Activated CD4-positive, alpha-beta T cell treated with anti-CD3 and anti-CD28 coated beads for 36 hours (primary cell): ENCODE measurements around the gene XCL2. TPM values are rescaled to one million over a fixed set of nuclear protein-coding genes. Genes with fewer than 3 reads are reported as not detected.
"Not testable (repeated sequence)": the region's sequence is repeated elsewhere in the genome, so short reads cannot be mapped to it uniquely, and the experiment has no call there.

Source experiments
- ATAC-seq: fragments of 200-7000 bp; cut with Tn5 transposase; one replicate; pipeline ENCODE4 v1.10.0; 2021; ENCODE audit warnings: mild to moderate bottlenecking, moderate library complexity
- CTCF ChIA-PET: fragments of 350-600 bp; sonication (Branson Sonifier 250); formaldehyde crosslinking; loops from one replicate; lab custom pipeline; 2021; ENCODE audit warnings: antibody characterized with exemption; lab: Charles Lee
- POLR2A ChIA-PET: fragments of 350-600 bp; sonication (Branson Sonifier 250); formaldehyde crosslinking; loops from one replicate; lab custom pipeline; 2021; ENCODE audit warnings: antibody characterized with exemption, inconsistent platforms; lab: Charles Lee
- DNase-seq: peaks from one replicate; pipeline ENCODE4 v3.0.0-alpha.2; 2020
- H3K27ac Mint-ChIP-seq: one replicate; pipeline ENCODE4 v1.8.0; 2021; ENCODE audit warnings: mixed read lengths
- H3K27me3 Mint-ChIP-seq: one replicate; pipeline ENCODE4 v1.8.0; 2021; ENCODE audit warnings: mixed read lengths
- H3K36me3 Mint-ChIP-seq: one replicate; pipeline ENCODE4 v1.8.0; 2021; ENCODE audit warnings: low read depth, mixed read lengths
- H3K4me1 Mint-ChIP-seq: one replicate; pipeline ENCODE4 v1.8.0; 2021; ENCODE audit warnings: mixed read lengths
- H3K4me3 Mint-ChIP-seq: one replicate; pipeline ENCODE4 v1.8.0; 2021; ENCODE audit warnings: mild to moderate bottlenecking, moderate library complexity, mixed read lengths
- H3K9me3 Mint-ChIP-seq: one replicate; pipeline ENCODE4 v1.8.0; 2021; ENCODE audit warnings: low read depth, mixed read lengths
- intact Hi-C, 2 experiments: fragments of 100-400 bp; cut with DNase I in 1 of 2; cut with micrococcal nuclease in 1 of 2; formaldehyde crosslinking; loops; one replicate each; pipeline versions ENCODE4 v1.14.2 to v1.15.1; 2022 to 2024; cut with DNase I, micrococcal nuclease
- total RNA-seq, 2 experiments: library from RNA; stranded (reverse); gene quantifications; one replicate each; pipeline ENCODE4 v1.2.3, GENCODE V29; 2021

XCL2 gene
- total RNA-seq, 2 experiments from 2014 or later: 1.0 to 1.5 TPM

- Mint-ChIP-seq H3K9me3 (no peaks in the 10 kb centered on the region), H3K27me3 (peaks cover 2% of the 10 kb centered on the region), H3K27ac (no peak overlapping the region), H3K36me3 (no peaks in the 10 kb centered on the region), H3K4me1 (peaks cover 18% of the 10 kb centered on the region), H3K4me3 (no peak overlapping the region)
- intact Hi-C loops: no loop called here
- ChIA-PET POLR2A (no interaction called here), CTCF (interaction anchor here (1.6 kb wide), 1 partner anchor 9 kb away, joined by 3 read pairs; no protein-coding TSS in a partner anchor)
- DNase-seq: no peak
- ATAC-seq: no peak
Measured at GRCh38 chr1:168556647-168557046, 12.8 kb upstream of the XCL2 start.

- Mint-ChIP-seq H3K4me3 (no peak overlapping the region), H3K4me1 (peaks cover 18% of the 10 kb centered on the region), H3K9me3 (no peaks in the 10 kb centered on the region), H3K36me3 (no peaks in the 10 kb centered on the region), H3K27me3 (peaks cover 2% of the 10 kb centered on the region), H3K27ac (no peak overlapping the region)
- ChIA-PET POLR2A (no interaction called here), CTCF (interaction anchor here (0.6 to 1.8 kb wide), 3 partner anchors 10 to 264 kb away, joined by 3 to 6 read pairs (median 3); no protein-coding TSS in a partner anchor)
- no peak for ATAC-seq
- intact Hi-C loops: no loop called here
- DNase-seq: no peak
Measured at GRCh38 chr1:168555508-168556046, 11.8 kb upstream of the XCL2 start.

DNA sequence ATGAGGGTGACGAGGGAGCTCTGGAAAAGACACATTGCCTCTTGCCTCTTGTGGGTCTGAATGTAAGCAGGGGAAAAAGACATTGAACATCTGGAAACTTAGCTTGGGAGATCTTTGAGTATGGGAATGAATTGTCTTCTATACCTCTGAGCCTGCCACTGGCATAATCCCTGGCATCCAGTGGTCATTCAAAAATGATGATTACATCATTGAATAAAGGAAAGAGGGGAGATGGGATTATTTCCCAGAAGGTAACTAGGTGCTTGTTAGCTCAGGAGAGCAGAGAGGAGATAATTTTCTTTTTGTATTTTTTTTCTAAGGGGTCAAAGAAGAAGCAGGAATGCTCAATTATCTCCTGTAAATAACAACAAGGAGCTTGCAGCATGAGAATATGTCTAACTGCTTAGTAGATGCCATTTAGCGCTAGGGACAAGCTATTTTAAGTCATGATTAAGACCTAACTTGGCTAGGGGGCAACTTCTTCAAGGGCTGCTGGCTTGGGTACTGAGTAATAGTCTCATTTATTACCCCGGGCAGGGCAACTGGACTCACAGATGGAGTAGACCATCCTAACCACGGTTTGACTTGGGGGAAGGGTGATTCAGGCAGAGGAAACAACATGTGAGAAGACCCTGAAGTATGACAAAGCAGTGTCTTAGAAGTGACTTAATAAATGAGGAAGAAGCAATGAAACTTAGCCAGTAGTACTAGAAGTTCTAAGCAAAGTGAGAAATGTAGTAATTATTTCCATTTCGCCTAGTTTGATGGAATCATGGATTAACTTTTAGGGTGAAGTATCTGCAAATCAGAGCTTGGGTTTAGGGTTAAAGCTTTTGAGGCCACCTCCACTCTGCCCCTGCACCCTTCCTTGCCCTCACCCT lies 11.0 kb upstream of the XCL2 start:
- no peaks in the 10 kb centered on the region for H3K9me3 Mint-ChIP-seq
- intact Hi-C loops: no loop called here
- ChIA-PET CTCF (interaction anchor here (0.6 to 1.8 kb wide), 3 partner anchors 23 to 553 kb away, joined by 3 to 6 read pairs (median 3); no protein-coding TSS in a partner anchor), POLR2A (no interaction called here)
- no peaks in the 10 kb centered on the region for H3K36me3 Mint-ChIP-seq
- peaks cover 2% of the 10 kb centered on the region for H3K27me3 Mint-ChIP-seq
- ATAC-seq: peak; percentile 16
- DNase-seq: no peak
- peaks cover 18% of the 10 kb centered on the region for H3K4me1 Mint-ChIP-seq
- H3K27ac Mint-ChIP-seq: no peak overlapping the region
- no peak overlapping the region for H3K4me3 Mint-ChIP-seq

DNA sequence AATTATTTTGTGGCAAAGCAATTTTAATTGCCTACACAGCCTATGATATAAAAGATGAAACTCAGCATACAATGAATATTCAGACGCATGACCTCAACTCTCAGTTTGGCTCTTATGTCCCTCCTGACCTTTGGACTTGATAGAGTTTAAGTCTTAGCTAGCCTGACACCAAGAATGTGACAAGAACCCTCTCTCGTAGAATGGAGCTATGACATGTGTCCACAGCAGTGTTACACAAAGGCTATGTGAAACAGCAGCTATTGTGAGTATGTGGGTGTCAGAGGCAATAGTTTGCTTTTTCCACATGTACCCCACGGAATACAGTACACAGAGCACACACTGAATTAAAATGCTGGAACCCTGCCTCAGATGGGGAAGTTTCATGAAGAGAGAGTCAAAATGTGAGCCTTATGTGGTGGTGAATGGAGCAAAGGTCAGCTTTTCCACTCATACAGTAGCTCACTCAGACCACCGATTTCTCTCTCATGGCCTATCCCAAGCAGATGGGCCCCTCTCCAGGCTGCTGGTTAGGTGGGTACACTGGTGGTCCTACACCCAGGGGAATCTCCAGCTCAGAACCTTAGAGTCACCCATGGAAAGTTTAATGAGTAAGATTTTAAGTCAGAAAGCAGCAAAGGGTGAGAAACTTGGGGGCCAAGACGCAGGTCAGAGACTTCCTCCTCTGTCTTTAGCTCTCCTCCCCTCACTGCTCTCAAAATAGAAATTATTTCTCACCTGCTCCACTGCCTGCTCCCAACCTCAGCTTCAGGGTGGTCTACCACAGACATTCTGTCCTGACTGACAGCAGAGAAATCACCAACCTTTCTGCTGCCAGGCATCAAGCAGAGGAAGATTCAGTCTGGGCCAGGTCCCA lies 10.1 kb upstream of the XCL2 start:
- H3K4me1 Mint-ChIP-seq: peaks cover 18% of the 10 kb centered on the region
- no peak overlapping the region for H3K27ac Mint-ChIP-seq
- no peaks in the 10 kb centered on the region for H3K36me3 Mint-ChIP-seq
- ChIA-PET POLR2A (no interaction called here), CTCF (interaction anchor here (0.9 to 1.8 kb wide), 2 partner anchors 114 to 554 kb away, joined by 3 to 6 read pairs; no protein-coding TSS in a partner anchor)
- peaks cover 2% of the 10 kb centered on the region for H3K27me3 Mint-ChIP-seq
- H3K9me3 Mint-ChIP-seq: peaks cover 4% of the 10 kb centered on the region
- no peak for DNase-seq
- no peak for ATAC-seq
- intact Hi-C loops: no loop called here
- H3K4me3 Mint-ChIP-seq: no peak overlapping the region

DNA sequence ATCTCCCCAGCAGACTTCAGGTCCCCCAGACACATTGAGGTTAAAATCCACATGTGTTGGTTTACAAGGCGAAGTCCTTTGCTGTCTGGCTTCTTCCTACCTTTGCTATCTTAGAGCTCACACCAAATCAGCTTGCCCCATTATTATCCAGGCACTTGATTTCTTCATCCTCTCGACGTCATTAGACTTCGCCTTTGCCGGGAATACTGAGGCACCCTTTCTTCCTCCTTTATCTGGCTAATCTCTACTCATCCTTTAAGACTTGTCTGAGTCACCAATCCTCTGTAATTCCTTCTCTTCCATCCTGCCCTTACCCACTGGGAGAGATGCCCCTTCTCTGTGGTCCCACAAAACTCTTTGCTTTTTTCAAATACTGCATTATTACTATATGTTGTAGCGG lies 9.2 kb upstream of the XCL2 start:
- ATAC-seq (no peak), DNase-seq (no peak)
- peaks cover 2% of the 10 kb centered on the region for H3K27me3 Mint-ChIP-seq
- H3K9me3 Mint-ChIP-seq: peaks cover 4% of the 10 kb centered on the region
- no peak overlapping the region for H3K27ac Mint-ChIP-seq
- no peak overlapping the region for H3K4me3 Mint-ChIP-seq
- CTCF ChIA-PET: no interaction called here
- intact Hi-C loops: no loop called here
- H3K36me3 Mint-ChIP-seq: no peaks in the 10 kb centered on the region
- POLR2A ChIA-PET: no interaction called here
- H3K4me1 Mint-ChIP-seq: peaks cover 17% of the 10 kb centered on the region

GRCh38 chr1:168551688-168552087 lies 7.9 kb upstream of the XCL2 start:
- POLR2A ChIA-PET: no interaction called here
- Mint-ChIP-seq H3K36me3 (no peaks in the 10 kb centered on the region), H3K4me3 (no peak overlapping the region), H3K9me3 (peaks cover 7% of the 10 kb centered on the region), H3K27me3 (peaks cover 2% of the 10 kb centered on the region), H3K27ac (no peak overlapping the region), H3K4me1 (peaks cover 9% of the 10 kb centered on the region)
- CTCF ChIA-PET: interaction anchor here (0.9 kb wide), 1 partner anchor 209 kb away, joined by 5 read pairs; no protein-coding TSS in a partner anchor
- ATAC-seq (no peak), DNase-seq (no peak)
- intact Hi-C loops: no loop called here

GRCh38 chr1:168550971-168551370 lies 7.2 kb upstream of the XCL2 start:
- no peak for ATAC-seq
- POLR2A ChIA-PET: no interaction called here
- peaks cover 7% of the 10 kb centered on the region for H3K9me3 Mint-ChIP-seq

DNA sequence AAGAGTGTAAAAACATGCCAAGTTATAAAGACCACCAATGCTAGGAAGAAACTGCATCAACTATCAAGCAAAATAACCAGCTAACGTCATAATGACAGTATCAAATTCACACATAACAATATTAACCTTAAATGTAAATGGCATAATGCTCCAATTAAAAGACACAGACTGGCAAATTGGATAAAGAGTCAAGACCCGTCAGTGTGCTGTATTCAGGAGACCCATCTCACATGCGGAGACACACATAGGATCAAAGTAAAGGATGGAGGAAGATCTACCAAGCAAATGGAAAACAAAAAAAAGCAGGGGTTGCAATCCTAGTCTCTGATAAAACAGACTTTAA lies 2.7 kb upstream of the XCL2 start:
- POLR2A ChIA-PET: not testable (repeated sequence)

More at GRCh38 chr1:168550971-168551370, 7.2 kb upstream of the XCL2 start:
- Mint-ChIP-seq H3K4me1 (peaks cover 9% of the 10 kb centered on the region), H3K27me3 (peaks cover 2% of the 10 kb centered on the region), H3K27ac (no peak overlapping the region), H3K36me3 (no peaks in the 10 kb centered on the region), H3K4me3 (no peak overlapping the region)
- CTCF ChIA-PET: no interaction called here
- intact Hi-C loops: no loop called here
- no peak for DNase-seq

GRCh38 chr1:168545678-168546552 lies 2.1 kb upstream of the XCL2 start:
- H3K27ac Mint-ChIP-seq, H3K4me1 Mint-ChIP-seq, H3K36me3 Mint-ChIP-seq, H3K9me3 Mint-ChIP-seq, intact Hi-C loops, ATAC-seq, H3K4me3 Mint-ChIP-seq, H3K27me3 Mint-ChIP-seq, POLR2A ChIA-PET, CTCF ChIA-PET: not testable (repeated sequence)
- peak; percentile 8 for DNase-seq

More for the DNA sequence above, 2.7 kb upstream of the XCL2 start:
- H3K27me3 Mint-ChIP-seq, DNase-seq, CTCF ChIA-PET, H3K4me3 Mint-ChIP-seq, H3K27ac Mint-ChIP-seq, ATAC-seq, H3K9me3 Mint-ChIP-seq, H3K36me3 Mint-ChIP-seq, intact Hi-C loops, H3K4me1 Mint-ChIP-seq: not testable (repeated sequence)

DNA sequence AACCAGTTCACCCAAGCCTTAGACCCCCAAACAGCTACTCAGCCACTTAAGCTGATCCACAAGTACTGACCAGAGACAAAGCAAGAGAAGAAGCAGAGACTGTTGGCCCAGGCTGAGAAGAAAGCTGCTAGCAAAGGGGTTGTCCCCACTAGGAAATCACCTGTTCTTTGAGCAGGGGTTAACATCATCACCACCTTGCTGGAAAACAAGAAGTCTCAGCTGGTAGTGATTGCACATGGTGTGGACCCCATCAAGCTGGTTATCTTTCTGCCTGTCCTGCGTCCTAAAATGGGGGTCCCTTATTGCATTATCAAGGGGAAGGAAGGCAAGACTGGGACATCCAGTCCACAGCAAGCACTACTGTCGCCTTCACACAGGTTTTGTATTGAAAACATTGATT lies 819 bp downstream of the XCL2 start:
- H3K4me3 Mint-ChIP-seq, H3K27ac Mint-ChIP-seq, CTCF ChIA-PET, H3K4me1 Mint-ChIP-seq, H3K27me3 Mint-ChIP-seq, DNase-seq, ATAC-seq, intact Hi-C loops, POLR2A ChIA-PET, H3K9me3 Mint-ChIP-seq, H3K36me3 Mint-ChIP-seq: not testable (repeated sequence)
